ENCODE results near the gene URGCP. TPM values are rescaled to one million over a fixed set of nuclear protein-coding genes. Genes with fewer than 3 reads are reported as not detected.

The URGCP gene
- total and polyA plus RNA-seq, 10 of the 15 experiments (the other 5 are each of a cell fraction or from before 2014, with no cell fraction given): 2.0 to 29.7 (median 17.5) TPM

GRCh38 chr7:43876976-43877745, 29.2 kb downstream of the URGCP start (continued):
- TF ChIP-seq RCOR1 (conservative IDR thresholded peaks at IDR 0.05; ENCODE audit: low read depth, low read length): no peak

- RAD21 ChIA-PET (ENCODE audit: unreplicated experiment): no interaction called here
- SMC1A ChIA-PET (ENCODE audit: uncharacterized antibody, unreplicated experiment): no interaction called here
- H3K4me2 ChIP-seq (ENCODE audit: control insufficient read depth, insufficient read depth): no peak overlapping the region
- FAIRE-seq: no peak
- no peak for DNase-seq (ENCODE audit: low read depth, low spot score)
- no peak overlapping the region for H3K4me3 ChIP-seq
- intact Hi-C loops (cut with micrococcal nuclease; ENCODE audit: unreplicated experiment): no loop called here
- no peaks in the 10 kb centered on the region for H3K4me1 ChIP-seq (ENCODE audit: control insufficient read depth, insufficient read depth, low read length)
- no peaks in the 10 kb centered on the region for H3K9me3 ChIP-seq (replicated peaks; ENCODE audit: control insufficient read depth, insufficient read depth, low read length)
- BruUV-seq (replicated peaks): no TSS peak
- peaks cover 23 to 33% of the 10 kb centered on the region in 2 experiments for H3K36me3 ChIP-seq (ENCODE audit: control insufficient read depth in 2 of 2, insufficient read depth in 2 of 2, low read length in 1 of 2)
- peak; percentile 54; the same call in 2 of the 3 replicates for ATAC-seq
- in situ Hi-C loops (cut with MboI): no loop called here
- no peaks in the 10 kb centered on the region for H3K79me2 ChIP-seq (ENCODE audit: control insufficient read depth, insufficient read depth, low read length)
- H3K27ac ChIP-seq (ENCODE audit: control insufficient read depth, insufficient read depth): no peak overlapping the region
- no peaks in the 10 kb centered on the region for H4K20me1 ChIP-seq (ENCODE audit: control insufficient read depth, insufficient read depth)
- TF ChIP-seq NFYB (IDR thresholded peaks at IDR 0.05; ENCODE audit: insufficient read depth, low read depth, low read length) (no peak), SPI1 (IDR thresholded peaks at IDR 0.05; ENCODE audit: borderline replicate concordance, insufficient read depth, low read depth, low read length) (peak; percentile 81), NFXL1 (IDR thresholded peaks at IDR 0.05; ENCODE audit: borderline replicate concordance) (no peak), POLR2A (IDR thresholded peaks at IDR 0.05; ENCODE audit: low read depth, low read length) (peak; percentile 27; the same call in 1 of the 2 replicates)
- CTCF ChIA-PET: no interaction called here
- no peaks in the 10 kb centered on the region for H3K27me3 ChIP-seq (replicated peaks in 1 of 2; ENCODE audit: control insufficient read depth in 2 of 2, insufficient read depth in 2 of 2, low read length in 1 of 2)
- no peak overlapping the region for H2AFZ ChIP-seq (ENCODE audit: control insufficient read depth, low read depth, low read length)
- 66% methylated on average over 7 of the region's 7 CpGs for WGBS (ENCODE audit: insufficient coverage, insufficient replicate concordance, low lambda C conversion rate, missing lambda C conversion rate)
- H3K9ac ChIP-seq (ENCODE audit: control insufficient read depth, insufficient read depth, low read length): no peak overlapping the region
- POLR2A ChIA-PET: no interaction called here
These were observed 30.2 kb downstream of the URGCP start for GRCh38 chr7:43876241-43876640.

GRCh38 chr7:43873300-43873699, 33.1 kb downstream of the URGCP start:
- no peak overlapping the region for H2AFZ ChIP-seq (ENCODE audit: control insufficient read depth, low read depth, low read length)
- H3K36me3 ChIP-seq (ENCODE audit: control insufficient read depth in 2 of 2, insufficient read depth in 2 of 2, low read length in 1 of 2): peaks cover 18 to 27% of the 10 kb centered on the region in 2 experiments
- H3K9me3 ChIP-seq (replicated peaks; ENCODE audit: control insufficient read depth, insufficient read depth, low read length): 0 out of 3 replicates have a peak, but pooled peaks cover 1% of the 10 kb centered on the region
- 95% methylated on average over 5 of the region's 5 CpGs for WGBS (ENCODE audit: insufficient coverage, insufficient replicate concordance, low lambda C conversion rate, missing lambda C conversion rate)
- no peaks in the 10 kb centered on the region for H4K20me1 ChIP-seq (ENCODE audit: control insufficient read depth, insufficient read depth)
- FAIRE-seq: no peak
- ChIA-PET POLR2A (no interaction called here), CTCF (interaction anchor here (1.1 kb wide), 1 partner anchor 30 kb away, joined by 3 read pairs; no protein-coding TSS in a partner anchor), SMC1A (ENCODE audit: uncharacterized antibody, unreplicated experiment) (no interaction called here), RAD21 (ENCODE audit: unreplicated experiment) (no interaction called here)
- H3K4me3 ChIP-seq: no peak overlapping the region
- no peak for ATAC-seq
- intact Hi-C loops (cut with micrococcal nuclease; ENCODE audit: unreplicated experiment): no loop called here
- H3K9ac ChIP-seq (ENCODE audit: control insufficient read depth, insufficient read depth, low read length): no peak overlapping the region
- BruUV-seq (replicated peaks): no TSS peak
- peaks cover 4% of the 10 kb centered on the region for H3K4me1 ChIP-seq (ENCODE audit: control insufficient read depth, insufficient read depth, low read length)
- no peak overlapping the region for H3K27ac ChIP-seq (ENCODE audit: control insufficient read depth, insufficient read depth)
- no peak for DNase-seq (ENCODE audit: low read depth, low spot score)
- H3K79me2 ChIP-seq (ENCODE audit: control insufficient read depth, insufficient read depth, low read length): peaks cover 3% of the 10 kb centered on the region; the same call in 1 of the 2 replicates
- H3K27me3 ChIP-seq (replicated peaks in 1 of 2; ENCODE audit: control insufficient read depth in 2 of 2, insufficient read depth in 2 of 2, low read length in 1 of 2): no peaks in the 10 kb centered on the region
- H3K4me2 ChIP-seq (ENCODE audit: control insufficient read depth, insufficient read depth): no peak overlapping the region
- in situ Hi-C loops (cut with MboI): no loop called here
- no peak for TF ChIP-seq KLF5 (IDR thresholded peaks at IDR 0.05; ENCODE audit: partially characterized antibody)
- no peak for TF ChIP-seq MTA3 (IDR thresholded peaks at IDR 0.05; ENCODE audit: borderline replicate concordance, low read length)
- no peak for TF ChIP-seq MAX (IDR thresholded peaks at IDR 0.05; ENCODE audit: low read depth, low read length)
- no peak for TF ChIP-seq RAD21 (IDR thresholded peaks at IDR 0.05; ENCODE audit: insufficient read depth, low read depth, low read length)
- no peak for TF ChIP-seq RB1 (IDR thresholded peaks at IDR 0.05; ENCODE audit: borderline replicate concordance)
- TF ChIP-seq, protein P1, sequence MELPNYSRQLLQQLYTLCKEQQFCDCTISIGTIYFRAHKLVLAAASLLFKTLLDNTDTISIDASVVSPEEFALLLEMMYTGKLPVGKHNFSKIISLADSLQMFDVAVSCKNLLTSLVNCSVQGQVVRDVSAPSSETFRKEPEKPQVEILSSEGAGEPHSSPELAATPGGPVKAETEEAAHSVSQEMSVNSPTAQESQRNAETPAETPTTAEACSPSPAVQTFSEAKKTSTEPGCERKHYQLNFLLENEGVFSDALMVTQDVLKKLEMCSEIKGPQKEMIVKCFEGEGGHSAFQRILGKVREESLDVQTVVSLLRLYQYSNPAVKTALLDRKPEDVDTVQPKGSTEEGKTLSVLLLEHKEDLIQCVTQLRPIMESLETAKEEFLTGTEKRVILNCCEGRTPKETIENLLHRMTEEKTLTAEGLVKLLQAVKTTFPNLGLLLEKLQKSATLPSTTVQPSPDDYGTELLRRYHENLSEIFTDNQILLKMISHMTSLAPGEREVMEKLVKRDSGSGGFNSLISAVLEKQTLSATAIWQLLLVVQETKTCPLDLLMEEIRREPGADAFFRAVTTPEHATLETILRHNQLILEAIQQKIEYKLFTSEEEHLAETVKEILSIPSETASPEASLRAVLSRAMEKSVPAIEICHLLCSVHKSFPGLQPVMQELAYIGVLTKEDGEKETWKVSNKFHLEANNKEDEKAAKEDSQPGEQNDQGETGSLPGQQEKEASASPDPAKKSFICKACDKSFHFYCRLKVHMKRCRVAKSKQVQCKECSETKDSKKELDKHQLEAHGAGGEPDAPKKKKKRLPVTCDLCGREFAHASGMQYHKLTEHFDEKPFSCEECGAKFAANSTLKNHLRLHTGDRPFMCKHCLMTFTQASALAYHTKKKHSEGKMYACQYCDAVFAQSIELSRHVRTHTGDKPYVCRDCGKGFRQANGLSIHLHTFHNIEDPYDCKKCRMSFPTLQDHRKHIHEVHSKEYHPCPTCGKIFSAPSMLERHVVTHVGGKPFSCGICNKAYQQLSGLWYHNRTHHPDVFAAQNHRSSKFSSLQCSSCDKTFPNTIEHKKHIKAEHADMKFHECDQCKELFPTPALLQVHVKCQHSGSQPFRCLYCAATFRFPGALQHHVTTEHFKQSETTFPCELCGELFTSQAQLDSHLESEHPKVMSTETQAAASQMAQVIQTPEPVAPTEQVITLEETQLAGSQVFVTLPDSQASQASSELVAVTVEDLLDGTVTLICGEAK (IDR thresholded peaks at IDR 0.05; ENCODE audit: borderline replicate concordance): no peak
